Testis (tissue), 3 donors: Measurements from ENCODE around the gene GBP5. TPM values are rescaled to one million over a fixed set of nuclear protein-coding genes. Genes with fewer than 3 reads are reported as not detected.
"Not testable (repeated sequence)": the region's sequence is repeated elsewhere in the genome, so short reads cannot be mapped to it uniquely, and the experiment has no call there.

ENCODE experiments used
- DNase-seq: peaks from one replicate; pipeline ENCODE4 v3.0.0-alpha.2; 2019
- H3K27ac ChIP-seq, 2 donors: fragments of 200-600 bp; sonication (generic); one replicate each; pipeline ENCODE4 v1.5.1; 2019
- H3K27me3 ChIP-seq: fragments of 200-600 bp; sonication (generic); one replicate; pipeline ENCODE4 v1.5.1; 2019
- H3K36me3 ChIP-seq: fragments of 200-600 bp; sonication (generic); one replicate; pipeline ENCODE4 v1.5.1; 2017; ENCODE audit warnings: low read depth; ENCODE audit errors: missing control alignments
- H3K4me1 ChIP-seq: fragments of 200-600 bp; sonication (generic); one replicate; pipeline ENCODE4 v1.5.1; 2019
- H3K4me3 ChIP-seq, 2 donors: fragments of 200-600 bp; sonication (generic); one replicate each; pipeline ENCODE4 v1.5.1; 2017 to 2019
- H3K9me3 ChIP-seq: fragments of 200-600 bp; sonication (generic); one replicate; pipeline ENCODE4 v1.5.1; 2017
- CTCF ChIP-seq, 3 experiments: fragments of 450-650 bp in 2 of 3; fragments of 200-600 bp in 1 of 3; sonication (generic) in 1 of 3; IDR thresholded peaks; one replicate each; pipeline ENCODE4 v1.5.1; 2016 to 2019; ENCODE audit warnings: antibody characterized with exemption in 3 of 3, mild to moderate bottlenecking in 2 of 3, moderate library complexity in 1 of 3
- POLR2A ChIP-seq: fragments of 450-650 bp; IDR thresholded peaks from one replicate; pipeline ENCODE4 v1.6.1; 2017; ENCODE audit warnings: antibody characterized with exemption, mild to moderate bottlenecking, moderate library complexity
- WGBS, 2 donors: methylation state at CpG; one replicate each; pipeline ENCODE4 v1.1.5; 2018; 5-methylcytosine and 5-hydroxymethylcytosine counted together
- intact Hi-C: fragments of 100-400 bp; cut with DNase I; formaldehyde crosslinking; loops from one replicate; pipeline ENCODE4 v1.15.1; 2023; ENCODE audit warnings: low total_unique reads
- polyA plus RNA-seq: library from polyadenylated mRNA; stranded (reverse); fragments of 350-450 nt; fragmentation: Illumina TruSeq; extraction: RNeasy Lipid Tissue Mini Kit (QIAGEN cat#74804); gene quantifications from one replicate; pipeline ENCODE4 v1.2.3, GENCODE V29; 2014; ENCODE audit warnings: low read depth, low replicate concordance; ENCODE audit not compliant: insufficient read depth
- total RNA-seq, 2 donors: library from RNA; depleted of rRNA; stranded (reverse); fragments of >200 nt; gene quantifications; one replicate each; pipeline ENCODE4 v1.2.3, GENCODE V29; 2016

The GBP5 gene
- total and polyA plus RNA-seq, 3 donors from 2014 or later: 5.6 to 12.0 (median 8.6) TPM

GRCh38 chr1:89309828-89310227 lies 37.2 kb upstream of the GBP5 start:
- intact Hi-C loops: no loop called here
- Histone ChIP-seq H3K4me1 (no peaks in the 10 kb centered on the region), H3K9me3 (no peaks in the 10 kb centered on the region), H3K27me3 (no peaks in the 10 kb centered on the region), H3K4me3 (no peak overlapping the region), H3K27ac (peak overlapping the region in 1 of 2 donors; percentile 62), H3K36me3 (no peaks in the 10 kb centered on the region)
- TF ChIP-seq POLR2A: no peak
- TF ChIP-seq CTCF (IDR thresholded peaks at IDR 0.05): no peak
- 71 to 73% methylated on average over 1 of the region's 1 CpG for WGBS, 2 donors
- no peak for DNase-seq

GRCh38 chr1:89306273-89306672 lies 33.6 kb upstream of the GBP5 start:
- no peak overlapping the region for H3K27ac ChIP-seq
- intact Hi-C loops: no loop called here
- H3K27me3 ChIP-seq: no peaks in the 10 kb centered on the region
- no peak overlapping the region for H3K4me3 ChIP-seq
- 58 to 72% methylated on average over 2 of the region's 2 CpGs for WGBS, 2 donors
- H3K36me3 ChIP-seq: no peaks in the 10 kb centered on the region
- TF ChIP-seq CTCF (IDR thresholded peaks at IDR 0.05): no peak
- TF ChIP-seq POLR2A: no peak
- H3K9me3 ChIP-seq: no peaks in the 10 kb centered on the region
- no peak for DNase-seq
- H3K4me1 ChIP-seq: no peaks in the 10 kb centered on the region

GRCh38 chr1:89305493-89305892 lies 32.8 kb upstream of the GBP5 start:
- Histone ChIP-seq H3K36me3 (no peaks in the 10 kb centered on the region), H3K27me3 (no peaks in the 10 kb centered on the region), H3K4me1 (no peaks in the 10 kb centered on the region), H3K9me3 (no peaks in the 10 kb centered on the region), H3K4me3 (no peak overlapping the region), H3K27ac (no peak overlapping the region)
- intact Hi-C loops: no loop called here
- no peak for DNase-seq
- TF ChIP-seq CTCF (IDR thresholded peaks at IDR 0.05) (no peak), POLR2A (no peak)
- 55 to 78% methylated on average over 2 of the region's 2 CpGs for WGBS, 2 donors

GRCh38 chr1:89304572-89305230 lies 32.0 kb upstream of the GBP5 start:
- no peak overlapping the region for H3K27ac ChIP-seq
- H3K27me3 ChIP-seq: no peaks in the 10 kb centered on the region
- H3K4me1 ChIP-seq: no peaks in the 10 kb centered on the region
- DNase-seq: no peak
- WGBS, 2 donors: 92 to 93% methylated on average over 2 of the region's 2 CpGs
- H3K9me3 ChIP-seq: no peaks in the 10 kb centered on the region
- H3K4me3 ChIP-seq: no peak overlapping the region
- H3K36me3 ChIP-seq: no peaks in the 10 kb centered on the region
- intact Hi-C loops: no loop called here
- TF ChIP-seq CTCF (IDR thresholded peaks at IDR 0.05) (no peak), POLR2A (no peak)

GRCh38 chr1:89302697-89303332 lies 30.2 kb upstream of the GBP5 start:
- Histone ChIP-seq H3K36me3 (no peaks in the 10 kb centered on the region), H3K4me1 (no peaks in the 10 kb centered on the region), H3K4me3 (no peak overlapping the region), H3K27ac (no peak overlapping the region), H3K9me3 (no peaks in the 10 kb centered on the region), H3K27me3 (no peaks in the 10 kb centered on the region)
- DNase-seq: no peak
- TF ChIP-seq CTCF (IDR thresholded peaks at IDR 0.05): no peak
- TF ChIP-seq POLR2A: no peak
- WGBS, 2 donors: 65 to 75% methylated on average over 19 to 22 of the region's 25 CpGs
- intact Hi-C loops: no loop called here

GRCh38 chr1:89299739-89300463 lies 27.2 kb upstream of the GBP5 start:
- H3K4me1 ChIP-seq, H3K27me3 ChIP-seq, H3K36me3 ChIP-seq, H3K4me3 ChIP-seq, H3K27ac ChIP-seq, intact Hi-C loops, H3K9me3 ChIP-seq, DNase-seq: not testable (repeated sequence)
- 63 to 66% methylated on average over 3 of the region's 3 CpGs for WGBS, 2 donors
